Spleen (tissue), 7 donors: ENCODE results near the gene AJM1.
A peak's percentile ranks its signal among the peaks of the same experiment; 100 is the strongest.

Experiments used
- POLR2A ChIP-seq, 3 donors: fragments of 450-650 bp; IDR thresholded peaks; one replicate each; pipeline ENCODE4 v1.5.1; 2017; ENCODE audit warnings: antibody characterized with exemption in 3 of 3, mild to moderate bottlenecking in 1 of 3
- POLR2AphosphoS5 ChIP-seq, 3 donors: sonication (generic); formaldehyde crosslinking; IDR thresholded peaks; one replicate each; pipeline ENCODE4 v1.5.1; 2017; ENCODE audit warnings: antibody characterized with exemption in 3 of 3
- TF ChIP-seq, protein P1 (sequence below), 11 experiments: fragments of 200-600 bp in 7 of 11; fragments of 450-650 bp in 4 of 11; sonication (generic) in 4 of 11; IDR thresholded peaks in 8 of 11; conservative IDR thresholded peaks in 3 of 11; 1 replicate in 7 of 11; 2 replicates in 4 of 11; pipeline versions ENCODE4 v1.4.0 to v1.8.0; 2016 to 2021; ENCODE audit warnings: antibody characterized with exemption in 11 of 11, inconsistent platforms in 4 of 11, mild to moderate bottlenecking in 1 of 11
- donor health status: DM: no; HTN: no; CAD: no; lungs with moderate emphysema.
- donor health status: DM: no; HTN: no; CAD: no.
- donor health status: DM: no; HTN: no; CAD: no.

GRCh38 chr9:136858844-136859757, 16.8 kb downstream of the AJM1 start:
- peak in 2 of 3 donors; percentile 32 to 36 for TF ChIP-seq POLR2AphosphoS5 (IDR thresholded peaks at IDR 0.05)
- no peak for TF ChIP-seq POLR2A (IDR thresholded peaks at IDR 0.05)
- TF ChIP-seq, protein P1, sequence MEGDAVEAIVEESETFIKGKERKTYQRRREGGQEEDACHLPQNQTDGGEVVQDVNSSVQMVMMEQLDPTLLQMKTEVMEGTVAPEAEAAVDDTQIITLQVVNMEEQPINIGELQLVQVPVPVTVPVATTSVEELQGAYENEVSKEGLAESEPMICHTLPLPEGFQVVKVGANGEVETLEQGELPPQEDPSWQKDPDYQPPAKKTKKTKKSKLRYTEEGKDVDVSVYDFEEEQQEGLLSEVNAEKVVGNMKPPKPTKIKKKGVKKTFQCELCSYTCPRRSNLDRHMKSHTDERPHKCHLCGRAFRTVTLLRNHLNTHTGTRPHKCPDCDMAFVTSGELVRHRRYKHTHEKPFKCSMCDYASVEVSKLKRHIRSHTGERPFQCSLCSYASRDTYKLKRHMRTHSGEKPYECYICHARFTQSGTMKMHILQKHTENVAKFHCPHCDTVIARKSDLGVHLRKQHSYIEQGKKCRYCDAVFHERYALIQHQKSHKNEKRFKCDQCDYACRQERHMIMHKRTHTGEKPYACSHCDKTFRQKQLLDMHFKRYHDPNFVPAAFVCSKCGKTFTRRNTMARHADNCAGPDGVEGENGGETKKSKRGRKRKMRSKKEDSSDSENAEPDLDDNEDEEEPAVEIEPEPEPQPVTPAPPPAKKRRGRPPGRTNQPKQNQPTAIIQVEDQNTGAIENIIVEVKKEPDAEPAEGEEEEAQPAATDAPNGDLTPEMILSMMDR (IDR thresholded peaks at IDR 0.05 in 8 of 11, conservative IDR thresholded peaks at IDR 0.05 in 3 of 11): no peak
